ENCODE data around the gene FAU. TPM values are rescaled to one million over a fixed set of nuclear protein-coding genes. Genes with fewer than 3 reads are reported as not detected.

The FAU gene
- total RNA-seq, 1 donor from 2014 or later = 180 TPM

GRCh38 chr11:65078151-65078550 lies 43.8 kb downstream of the FAU start:
- DNase-seq = no peak

- DNase-seq = no peak
Observed at GRCh38 chr11:65077451-65077850, 44.5 kb downstream of the FAU start.

DNA sequence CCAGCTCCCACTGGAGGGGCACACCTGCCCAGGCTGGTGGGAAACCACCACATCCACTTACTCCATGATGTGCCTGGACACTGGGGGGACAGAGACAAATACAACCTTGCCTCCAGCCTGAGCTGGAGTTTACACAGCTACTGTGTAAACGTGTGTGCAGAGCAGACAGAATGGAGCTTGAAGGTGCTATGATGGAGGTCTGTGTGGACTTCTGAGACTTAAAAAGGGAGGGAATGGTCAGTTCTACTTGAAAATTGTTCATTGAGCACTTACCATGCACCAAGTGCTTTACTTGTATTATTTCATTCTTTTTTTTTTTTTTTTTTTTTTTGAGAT lies 49.3 kb downstream of the FAU start:
- no peak for DNase-seq

DNA sequence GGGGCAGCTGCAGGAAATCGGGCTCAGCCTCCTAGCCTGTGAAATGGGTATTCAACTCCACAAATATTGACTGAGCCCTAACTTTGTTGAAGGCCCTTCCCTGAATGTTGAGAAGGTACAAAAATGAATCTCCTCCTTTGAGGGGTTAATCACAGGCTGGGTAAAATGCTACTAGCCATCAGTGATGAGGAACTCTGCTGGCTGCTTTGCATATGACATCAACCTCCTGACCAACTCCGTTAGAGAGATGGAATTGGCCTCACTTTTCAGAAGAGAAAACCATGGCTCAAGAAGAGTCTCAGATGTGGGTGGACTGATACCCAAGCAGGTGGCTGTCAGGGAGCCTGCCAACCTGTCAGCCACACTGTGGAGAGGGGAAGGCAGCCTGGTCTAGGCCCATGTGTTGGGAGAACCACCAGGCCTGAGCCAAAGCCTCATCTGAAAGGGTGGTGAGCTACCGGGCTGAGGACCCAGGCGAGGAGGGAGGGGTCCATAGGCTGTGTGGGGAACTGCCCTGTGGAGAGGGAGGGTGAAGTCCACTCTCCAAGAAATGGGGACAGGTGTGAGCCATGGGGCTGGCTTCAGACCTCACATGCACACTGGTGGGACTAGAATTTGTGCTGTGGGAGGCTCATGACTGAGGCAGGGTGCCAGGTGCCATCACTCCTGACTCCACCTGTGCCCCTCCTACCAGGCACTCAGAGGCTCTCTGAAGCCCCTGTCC lies 49.9 kb downstream of the FAU start:
- no peak for DNase-seq

Small RNAs within 50 kb of the gene (small RNA-seq; reads per million reads assigned to genes)
- gene HIGD1AP10 = not detected
- gene PDCL2P2 = not detected
- gene RNU2-23P = 11.9 reads per million, percentile 92 among the genes with 10 or more reads in this experiment

Other genes starting within 250 kb of the FAU start
- 22.9 TPM for gene EHD1, start 243.5 kb downstream of the FAU start, total RNA-seq
- gene ATG2A, start 204.9 kb downstream of the FAU start, total RNA-seq = 5.5 TPM
- 22.8 TPM for gene PPP2R5B, start 197.4 kb downstream of the FAU start, total RNA-seq
- gene GPHA2, start 186.2 kb downstream of the FAU start, total RNA-seq = not detected
- not detected for gene MAJIN, start 150.0 kb downstream of the FAU start, total RNA-seq
- not detected for gene BATF2, start 125.2 kb downstream of the FAU start, total RNA-seq
- 31.2 TPM for gene ARL2, start 108.0 kb downstream of the FAU start, total RNA-seq
- 19.0 TPM for gene SNX15, start 94.7 kb downstream of the FAU start, total RNA-seq
- gene SAC3D1, start 80.9 kb downstream of the FAU start, total RNA-seq = 8.7 TPM
- gene NAALADL1, start 63.6 kb downstream of the FAU start, total RNA-seq = 2.3 TPM
- 2.0 TPM for gene CDCA5, start 38.1 kb downstream of the FAU start, total RNA-seq
- gene ZFPL1, start 37.9 kb downstream of the FAU start, total RNA-seq = 14.7 TPM
- 215 TPM for gene VPS51, start 25.9 kb downstream of the FAU start, total RNA-seq
- 54.3 TPM for gene TM7SF2, start 10.3 kb downstream of the FAU start, total RNA-seq
- 4.7 TPM for gene ZNHIT2, start 4.4 kb downstream of the FAU start, total RNA-seq
- gene MRPL49, start 187 bp upstream of the FAU start, total RNA-seq = 26.4 TPM
- gene SYVN1, start 12.4 kb upstream of the FAU start, total RNA-seq = 10.1 TPM
- not detected for gene SPDYC, start 48.1 kb upstream of the FAU start, total RNA-seq
- 56.5 TPM for gene CAPN1, start 59.8 kb upstream of the FAU start, total RNA-seq
- 0.94 TPM for gene POLA2, start 139.8 kb upstream of the FAU start, total RNA-seq
- gene CDC42EP2, start 192.7 kb upstream of the FAU start, total RNA-seq = 9.0 TPM
- gene DPF2, start 211.7 kb upstream of the FAU start, total RNA-seq = 21.7 TPM
- gene TIGD3, start 232.6 kb upstream of the FAU start, total RNA-seq = 4.5 TPM